ENCODE results near the gene SYMPK.

The SYMPK gene

GRCh38 chr19:45834970-45835369, 28.0 kb downstream of the SYMPK start:
- H3K4me3 ChIP-seq (ENCODE audit: control insufficient read depth, low read depth, low read length): no peak overlapping the region
- no peak for DNase-seq (ENCODE audit: low read depth)
- TF ChIP-seq CTCF (IDR thresholded peaks at IDR 0.05; ENCODE audit: control insufficient read depth, insufficient read depth, low read depth, low read length, missing control alignments): no peak

GRCh38 chr19:45828945-45829344, 34.0 kb downstream of the SYMPK start:
- TF ChIP-seq CTCF (IDR thresholded peaks at IDR 0.05; ENCODE audit: control insufficient read depth, insufficient read depth, low read depth, low read length, missing control alignments): no peak
- H3K4me3 ChIP-seq (ENCODE audit: control insufficient read depth, low read depth, low read length): no peak overlapping the region
- DNase-seq (ENCODE audit: low read depth): no peak

- no peak for DNase-seq (ENCODE audit: low read depth)
- no peak overlapping the region for H3K4me3 ChIP-seq (ENCODE audit: control insufficient read depth, low read depth, low read length)
- no peak for TF ChIP-seq CTCF (IDR thresholded peaks at IDR 0.05; ENCODE audit: control insufficient read depth, insufficient read depth, low read depth, low read length, missing control alignments)
Measured at GRCh38 chr19:45828523-45828922, 34.4 kb downstream of the SYMPK start.

DNA sequence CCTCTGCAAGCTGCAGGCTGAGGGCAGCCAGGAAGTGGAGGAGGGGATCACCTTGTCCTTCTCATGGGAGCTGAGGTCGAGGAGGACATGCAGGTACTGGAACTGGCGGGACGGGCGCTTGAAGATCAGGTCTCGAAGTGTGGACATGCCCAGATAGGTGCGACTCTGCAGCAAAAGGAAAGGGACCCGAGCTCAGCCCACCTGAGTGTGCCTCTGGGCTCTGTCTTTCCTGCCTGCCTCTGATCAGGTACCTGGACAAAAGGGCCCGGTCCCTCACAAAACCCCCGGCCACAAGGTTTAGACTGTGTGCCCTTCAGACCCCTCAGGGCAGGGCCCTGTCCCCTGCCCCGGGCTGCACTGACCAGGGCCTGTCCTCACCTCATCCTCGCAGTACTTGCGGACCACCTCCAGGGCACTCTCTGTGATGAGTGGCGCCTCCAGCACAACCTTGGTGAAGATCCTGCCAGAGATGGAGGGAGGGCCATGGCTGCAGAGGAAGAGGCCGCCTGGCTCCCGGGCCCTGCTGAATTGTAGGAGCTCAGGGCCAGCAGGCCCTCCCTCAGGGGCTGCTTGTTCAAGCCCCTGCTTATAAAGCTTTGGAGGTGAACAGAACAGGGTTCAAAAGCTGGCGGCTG, 35.4 kb downstream of the SYMPK start:
- no peak for DNase-seq (ENCODE audit: low read depth)
- no peak overlapping the region for H3K4me3 ChIP-seq (ENCODE audit: control insufficient read depth, low read depth, low read length)
- no peak for TF ChIP-seq CTCF (IDR thresholded peaks at IDR 0.05; ENCODE audit: control insufficient read depth, insufficient read depth, low read depth, low read length, missing control alignments)

GRCh38 chr19:45826934-45827333, 36.0 kb downstream of the SYMPK start:
- no peak for TF ChIP-seq CTCF (IDR thresholded peaks at IDR 0.05; ENCODE audit: control insufficient read depth, insufficient read depth, low read depth, low read length, missing control alignments)
- H3K4me3 ChIP-seq (ENCODE audit: control insufficient read depth, low read depth, low read length): no peak overlapping the region
- no peak for DNase-seq (ENCODE audit: low read depth)

GRCh38 chr19:45825917-45826893, 36.7 kb downstream of the SYMPK start:
- no peak for TF ChIP-seq CTCF (IDR thresholded peaks at IDR 0.05; ENCODE audit: control insufficient read depth, insufficient read depth, low read depth, low read length, missing control alignments)
- DNase-seq (ENCODE audit: low read depth): no peak
- H3K4me3 ChIP-seq (ENCODE audit: control insufficient read depth, low read depth, low read length): no peak overlapping the region
